Choroid plexus epithelial cell (primary cell): ENCODE results near the gene SLC37A2.

ENCODE experiments used
- DNase-seq: peaks from one replicate; pipeline ENCODE4 v3.0.0-alpha.2; 2010; ENCODE audit warnings: low read depth
- H3K4me3 ChIP-seq: 2 replicates; pipeline ENCODE4 v1.5.1; 2011; ENCODE audit warnings: low read depth, mild to moderate bottlenecking, control low read depth, low read length, moderate library complexity
- CTCF ChIP-seq: conservative IDR thresholded peaks from 2 replicates; pipeline ENCODE4 v1.5.1; 2011; ENCODE audit warnings: low read depth, mild to moderate bottlenecking, control low read depth, inconsistent platforms, low read length, moderate library complexity

SLC37A2 gene

GRCh38 chr11:125074511-125075241 lies 11.6 kb downstream of the SLC37A2 start:
- no peak for TF ChIP-seq CTCF
- no peak overlapping the region for H3K4me3 ChIP-seq
- DNase-seq = no peak

- no peak for DNase-seq
- H3K4me3 ChIP-seq = no peak overlapping the region
- no peak for TF ChIP-seq CTCF
Measured at GRCh38 chr11:125075242-125075625, 12.1 kb downstream of the SLC37A2 start.

GRCh38 chr11:125075900-125076317 lies 12.8 kb downstream of the SLC37A2 start:
- DNase-seq = no peak
- H3K4me3 ChIP-seq = no peak overlapping the region
- no peak for TF ChIP-seq CTCF

GRCh38 chr11:125076378-125076945 lies 13.4 kb downstream of the SLC37A2 start:
- no peak for DNase-seq
- no peak for TF ChIP-seq CTCF
- H3K4me3 ChIP-seq = no peak overlapping the region

GRCh38 chr11:125078016-125078415 lies 14.9 kb downstream of the SLC37A2 start:
- DNase-seq = no peak
- no peak overlapping the region for H3K4me3 ChIP-seq
- TF ChIP-seq CTCF = no peak

DNA sequence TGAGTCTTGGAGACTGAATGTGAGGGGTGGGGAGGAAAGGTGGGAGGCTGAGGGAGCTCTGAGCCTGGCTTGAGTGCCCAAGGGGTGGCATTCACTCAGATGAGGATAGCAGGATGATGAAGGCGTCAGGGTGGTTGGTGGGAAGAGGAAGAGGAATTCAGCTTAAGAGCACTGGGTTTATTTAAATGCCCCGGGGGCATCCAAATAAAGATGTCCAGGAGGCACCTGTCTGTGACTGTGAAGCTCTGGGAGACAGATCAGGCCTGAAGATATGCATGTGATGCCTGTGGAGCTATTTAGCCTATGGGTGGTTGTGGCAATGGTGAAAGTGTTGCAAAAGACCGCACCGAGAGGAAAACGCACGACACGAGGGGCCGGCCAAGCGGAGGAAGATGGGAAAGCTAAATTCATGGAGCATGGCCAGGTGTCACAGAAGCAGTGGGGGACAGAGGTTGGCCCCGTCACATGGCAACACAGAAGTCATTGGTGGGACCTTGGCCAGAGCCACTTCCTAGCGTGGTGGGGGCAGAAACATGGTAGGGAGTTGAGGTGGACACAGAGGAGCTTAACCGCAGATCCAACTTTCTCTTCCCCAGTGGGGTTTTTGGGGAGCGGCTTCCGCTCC lies 15.5 kb downstream of the SLC37A2 start:
- no peak for TF ChIP-seq CTCF
- no peak overlapping the region for H3K4me3 ChIP-seq
- no peak for DNase-seq
